ENCODE data around the gene XPO4. TPM values are rescaled to one million over a fixed set of nuclear protein-coding genes. Genes with fewer than 3 reads are reported as not detected.

Gene XPO4
- total RNA-seq, 1 donor from 2014 or later = 30.7 TPM

DNA sequence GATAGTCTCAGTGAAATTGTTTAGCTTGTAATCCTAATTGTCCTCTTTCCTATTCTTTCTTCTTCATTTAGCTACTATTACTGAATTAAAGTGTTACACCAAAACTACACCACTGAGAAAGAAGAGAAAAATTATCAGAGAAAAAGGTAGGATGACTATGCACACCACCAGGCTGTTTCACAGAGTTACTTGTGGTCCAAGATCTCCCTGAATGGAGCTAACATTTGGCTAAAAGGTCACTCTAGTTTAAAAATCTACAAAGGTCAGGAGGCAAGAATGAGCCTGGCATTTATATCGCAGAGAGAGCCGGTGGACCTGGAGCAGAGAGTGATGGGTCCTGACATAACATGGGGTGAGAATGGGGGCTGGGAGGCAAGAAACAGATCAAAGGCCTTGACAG is 91.7 kb downstream of the XPO4 start:
- intact Hi-C loops (cut with DNase I) = no loop called here
- DNase-seq (ENCODE audit: missing footprints) (peak; percentile 31), ATAC-seq (no peak)

DNA sequence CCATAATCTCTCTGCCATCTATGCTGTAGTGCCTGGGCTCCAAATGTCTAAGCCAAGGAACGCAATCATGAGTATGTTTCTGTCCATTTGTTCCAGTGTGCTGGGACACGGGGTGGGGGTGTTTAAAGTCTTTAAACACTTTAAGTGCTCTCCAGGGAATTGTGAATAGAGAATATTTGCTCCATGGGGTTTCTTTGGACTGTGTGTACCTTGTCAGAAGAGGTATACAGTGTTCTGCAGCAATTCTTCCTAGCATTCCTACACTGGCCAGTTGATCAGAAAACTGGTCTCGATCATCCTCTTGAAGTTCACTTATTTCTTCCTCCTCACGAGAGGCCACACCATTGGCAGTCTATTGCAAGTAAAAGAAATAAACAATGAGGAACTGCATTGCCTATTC is 93.7 kb downstream of the XPO4 start:
- no peak for DNase-seq (ENCODE audit: missing footprints)
- intact Hi-C loops (cut with DNase I) = no loop called here
- no peak for ATAC-seq

DNA sequence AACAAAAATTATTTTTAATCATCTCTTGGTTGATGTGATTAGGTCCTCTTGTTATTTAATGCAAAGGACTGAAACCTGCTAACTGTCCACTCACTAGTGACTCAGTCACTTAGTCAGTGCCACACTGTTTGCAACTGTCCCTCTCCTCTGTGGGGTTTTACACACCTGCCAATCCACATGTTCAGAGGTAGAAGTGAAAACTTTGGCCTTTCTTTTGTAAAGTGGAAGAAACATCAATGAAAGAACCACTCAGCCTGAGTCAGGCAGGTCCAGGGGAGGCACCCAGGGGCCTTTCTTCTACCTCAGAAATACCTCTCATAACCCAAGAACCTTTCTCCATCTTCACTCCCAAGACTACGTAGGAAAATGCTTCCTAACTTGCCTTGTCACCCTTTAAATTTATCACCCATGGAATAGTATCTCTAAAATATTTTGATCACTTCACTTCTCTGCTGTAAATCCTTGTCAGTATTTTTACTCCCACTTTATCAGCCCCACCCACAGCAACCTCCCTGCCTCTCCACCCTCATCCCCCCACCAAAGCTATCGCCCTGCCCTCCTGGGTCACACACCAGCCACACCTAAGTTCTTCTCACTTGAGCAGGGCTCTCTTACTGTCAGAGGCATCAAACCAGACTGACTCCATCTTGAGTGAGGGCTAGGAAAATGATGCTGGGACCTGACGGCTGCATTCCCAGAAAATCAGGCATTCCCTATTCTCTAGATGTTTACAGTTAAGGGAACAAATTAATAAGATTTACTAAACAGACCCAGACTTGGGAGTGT is 99.2 kb downstream of the XPO4 start:
- peak; percentile 22 for DNase-seq (ENCODE audit: missing footprints)
- intact Hi-C loops (cut with DNase I) = no loop called here
- ATAC-seq = no peak

DNA sequence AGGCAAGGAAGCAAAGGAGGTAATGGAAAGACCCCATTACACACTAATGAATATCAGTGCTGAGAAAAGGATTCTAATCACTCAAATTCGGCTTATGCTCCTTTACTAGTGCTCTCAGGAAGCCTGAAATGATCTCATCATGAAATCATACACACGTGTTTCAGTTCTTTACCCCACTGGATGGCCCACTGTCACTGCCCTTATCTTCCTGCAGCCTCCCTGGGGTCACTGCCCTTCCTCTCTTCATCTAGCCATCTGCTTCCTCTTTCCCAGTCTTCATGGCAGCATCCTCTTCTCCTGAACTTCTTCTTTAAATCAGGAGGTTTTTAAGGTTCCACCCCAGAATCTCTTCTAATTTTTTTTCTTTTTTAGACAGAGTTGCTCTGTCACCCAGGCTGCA is 100.8 kb downstream of the XPO4 start:
- no peak for ATAC-seq
- no peak for DNase-seq (ENCODE audit: missing footprints)

DNA sequence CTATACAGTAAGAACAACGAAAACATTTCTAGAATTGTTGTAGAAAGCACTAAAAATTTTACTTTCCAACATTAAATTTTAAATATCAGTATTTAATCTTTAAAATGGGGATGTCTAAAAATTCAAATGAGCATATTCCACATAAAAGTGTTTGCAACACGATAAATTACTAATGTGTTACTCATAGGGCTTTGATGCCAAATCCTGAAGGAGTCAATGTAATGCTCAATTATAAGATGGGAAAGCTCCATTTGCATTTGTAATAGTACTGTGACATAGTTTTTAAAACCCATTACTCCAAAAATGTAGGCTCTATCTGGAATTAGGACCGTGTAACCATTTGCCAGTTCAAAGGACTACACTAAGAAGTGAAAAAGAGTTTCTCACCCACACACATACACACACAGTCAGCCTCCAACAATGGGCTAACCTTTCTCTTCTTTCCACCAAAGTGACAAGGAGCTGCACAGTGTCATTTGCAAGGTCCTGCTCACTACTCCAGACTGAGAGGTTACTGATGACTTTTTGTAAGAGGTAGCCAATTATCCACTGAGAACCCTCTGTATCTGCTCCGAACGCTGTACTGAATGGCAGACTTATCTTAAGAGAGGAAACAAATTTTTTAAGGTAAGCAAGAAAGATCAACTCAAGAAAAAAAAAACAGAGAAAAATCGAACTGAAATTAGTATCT is 102.7 kb downstream of the XPO4 start:
- intact Hi-C loops (cut with DNase I) = no loop called here
- no peak for ATAC-seq
- no peak for DNase-seq (ENCODE audit: missing footprints)

More for the DNA sequence above, 100.8 kb downstream of the XPO4 start:
- intact Hi-C loops (cut with DNase I) = no loop called here

DNA sequence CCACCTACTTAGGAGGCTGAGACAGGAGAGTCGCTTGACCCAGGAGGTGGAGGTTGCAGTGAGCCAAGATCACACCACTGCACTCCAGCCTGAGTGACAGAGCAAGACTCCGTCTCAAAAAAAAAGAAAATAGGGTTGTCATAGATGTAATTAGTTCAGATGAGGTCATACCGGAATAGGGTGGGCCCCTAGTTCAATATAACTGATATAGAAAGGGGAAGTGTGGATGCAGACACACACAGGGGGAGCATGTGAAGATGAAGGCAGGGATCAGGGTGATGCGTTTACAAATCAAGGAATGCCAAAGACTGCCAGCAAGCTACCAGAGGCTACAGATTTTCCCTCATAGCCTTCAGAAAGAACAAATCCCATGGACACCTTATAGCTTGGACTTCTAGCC is 104.5 kb downstream of the XPO4 start:
- intact Hi-C loops (cut with DNase I) = no loop called here
- ATAC-seq (no peak), DNase-seq (ENCODE audit: missing footprints) (no peak)

DNA sequence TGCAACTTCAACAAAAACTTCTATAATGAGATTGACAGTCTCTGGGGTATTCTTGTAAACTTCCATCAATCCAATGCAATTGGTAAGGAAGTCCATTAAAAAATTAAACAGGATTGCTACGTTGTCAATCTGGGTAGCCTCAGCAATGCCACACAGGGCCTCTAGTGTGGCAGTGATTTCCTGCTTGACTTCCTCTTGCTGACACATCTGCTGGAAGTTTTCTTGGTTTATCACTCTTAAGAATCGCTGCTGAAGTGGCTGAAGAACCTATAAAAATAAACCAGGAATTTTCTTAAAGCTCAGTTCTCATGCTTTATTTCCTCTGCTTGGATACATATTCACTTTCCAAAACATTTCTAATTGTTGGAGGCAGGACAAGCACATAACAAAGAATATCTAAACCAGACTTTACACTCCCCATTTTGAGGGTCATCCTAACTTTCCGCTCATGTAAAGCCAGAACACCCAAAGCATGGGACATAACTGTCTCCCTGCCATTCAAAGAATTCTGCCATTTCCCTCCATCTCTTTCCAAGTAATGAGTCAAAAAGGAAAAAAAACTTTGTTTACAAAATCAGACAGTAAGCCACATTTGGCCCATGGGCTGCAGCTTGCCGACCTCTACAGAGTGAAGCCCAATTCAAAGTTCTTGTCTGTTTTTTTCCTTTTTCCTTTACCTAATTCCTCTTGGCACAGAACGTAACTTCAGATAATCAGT is 105.6 kb downstream of the XPO4 start:
- DNase-seq (ENCODE audit: missing footprints) = peak; percentile 50
- ATAC-seq = no peak
- intact Hi-C loops (cut with DNase I) = no loop called here

DNA sequence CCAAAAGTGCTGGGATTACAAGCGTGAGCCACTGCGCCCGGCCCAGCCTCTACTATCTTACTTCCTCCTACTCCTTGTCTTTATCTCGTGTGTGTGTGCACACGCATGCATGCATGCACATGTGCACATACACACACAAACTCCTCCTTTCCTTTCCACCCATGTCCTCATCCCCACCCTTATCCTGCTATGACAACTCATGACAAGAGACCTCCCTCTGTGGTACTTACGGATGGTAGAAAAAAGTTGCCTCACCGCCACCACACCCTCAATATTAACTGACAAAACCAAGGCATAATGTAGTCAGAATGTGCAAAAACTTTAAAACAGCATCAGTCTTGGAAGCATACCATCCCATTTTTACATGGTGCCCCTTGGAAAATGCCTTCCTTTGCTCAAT is 112.9 kb downstream of the XPO4 start:
- intact Hi-C loops (cut with DNase I) = no loop called here
- DNase-seq (ENCODE audit: missing footprints) (no peak), ATAC-seq (no peak)

DNA sequence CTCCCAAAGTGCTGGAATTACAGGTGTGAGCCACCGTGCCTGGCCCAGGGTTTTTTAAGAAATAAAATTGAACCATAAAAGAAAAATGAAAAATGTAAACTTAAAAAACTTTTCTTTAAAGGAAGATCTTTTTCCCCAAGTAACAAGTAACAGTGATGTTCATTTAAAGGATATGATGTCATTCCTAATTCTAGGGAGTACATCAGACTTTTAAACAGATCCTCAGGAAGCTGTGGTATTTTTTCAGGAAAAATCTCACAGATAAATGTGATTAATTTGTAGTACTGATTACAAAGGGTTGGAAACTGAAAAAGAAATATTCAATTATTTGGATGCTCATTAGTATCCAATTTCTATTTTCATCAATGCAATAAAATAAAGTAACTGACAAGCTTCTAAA is 114.2 kb downstream of the XPO4 start:
- intact Hi-C loops (cut with DNase I) = no loop called here
- no peak for ATAC-seq
- DNase-seq (ENCODE audit: missing footprints) = no peak

DNA sequence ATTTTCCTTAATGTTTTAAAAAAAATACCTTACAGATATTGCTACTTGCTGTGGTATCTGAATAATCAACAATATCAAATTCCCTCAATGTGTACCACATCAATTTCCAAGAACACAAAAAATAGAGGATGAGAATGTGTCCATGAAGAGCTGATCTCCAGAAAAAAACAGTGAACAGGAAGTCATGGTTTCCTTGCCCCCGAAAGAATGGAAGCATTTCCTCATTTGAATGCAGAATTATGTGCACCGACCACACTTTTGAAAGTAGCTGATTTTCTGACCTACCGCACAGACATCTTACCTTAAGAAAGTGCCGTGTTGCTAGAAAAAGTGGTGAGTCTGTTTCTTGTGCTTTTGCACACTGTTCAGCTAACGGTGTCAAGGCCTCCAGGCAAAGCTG is 115.4 kb downstream of the XPO4 start:
- intact Hi-C loops (cut with DNase I) = no loop called here
- DNase-seq (ENCODE audit: missing footprints) (no peak), ATAC-seq (no peak)

DNA sequence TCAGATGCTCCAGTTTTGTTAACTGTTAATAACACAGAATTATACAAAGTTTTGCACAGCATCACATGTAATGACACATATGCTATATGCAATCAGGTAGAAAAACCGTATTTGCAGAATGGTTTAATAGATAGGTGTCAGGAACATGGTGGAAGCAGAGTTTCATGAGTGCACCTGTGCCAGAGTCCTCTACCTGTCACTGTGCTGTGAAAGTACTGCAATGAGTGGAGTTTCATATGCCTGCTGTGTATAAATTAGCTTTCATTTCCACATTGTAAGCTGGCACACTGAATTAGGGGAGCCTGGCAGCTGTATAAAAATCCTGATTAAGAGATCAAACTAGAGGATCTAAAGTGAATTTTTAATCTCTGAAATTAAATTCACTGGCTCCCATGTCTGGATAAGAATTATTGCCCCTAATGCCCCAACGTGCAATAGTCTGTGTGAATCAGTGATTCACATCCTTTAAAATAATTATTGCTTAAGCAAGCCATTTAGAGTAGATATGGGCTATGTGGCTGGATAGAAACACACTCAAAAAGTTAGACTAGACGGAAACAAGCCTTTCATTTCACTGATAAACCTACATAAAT is 120.3 kb downstream of the XPO4 start:
- intact Hi-C loops (cut with DNase I) = no loop called here
- ATAC-seq = no peak
- no peak for DNase-seq (ENCODE audit: missing footprints)

DNA sequence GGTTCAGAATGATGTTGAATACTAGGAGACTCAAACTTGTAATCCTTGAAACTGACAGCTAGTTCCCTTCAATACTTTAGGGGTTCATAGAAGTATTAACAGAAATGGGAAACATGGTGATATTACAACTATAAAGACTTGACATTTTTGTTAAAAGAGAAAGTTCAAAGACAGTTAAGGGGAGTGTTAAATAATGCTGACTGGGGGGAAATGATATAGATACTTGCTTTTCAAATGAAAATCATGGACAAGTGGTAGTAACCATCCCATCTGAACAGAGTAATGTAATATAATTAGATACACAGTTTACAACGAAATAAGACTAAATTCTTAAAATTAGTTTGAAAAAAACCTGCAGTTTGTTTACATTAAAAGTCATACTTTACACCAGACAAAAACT is 122.2 kb downstream of the XPO4 start:
- ATAC-seq (no peak), DNase-seq (ENCODE audit: missing footprints) (no peak)
- intact Hi-C loops (cut with DNase I) = no loop called here

DNA sequence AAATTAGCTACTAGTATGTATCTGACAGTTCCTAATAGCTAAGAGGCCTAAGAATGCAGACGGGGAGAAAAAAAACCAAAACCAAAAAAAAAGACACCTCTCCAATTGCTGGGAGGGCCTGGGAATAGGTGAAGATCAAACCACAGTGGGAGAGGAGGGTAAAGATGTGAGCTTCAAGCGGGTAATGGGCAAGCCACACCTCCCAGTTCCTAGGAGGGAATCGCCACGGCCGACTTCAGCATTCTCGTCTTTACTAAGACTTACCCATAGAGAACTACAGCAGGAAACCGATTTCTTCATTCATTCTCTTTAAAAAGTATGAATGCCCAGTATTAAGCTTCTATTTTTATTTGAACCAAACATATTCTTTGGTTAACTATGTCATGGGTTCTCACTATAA is 123.1 kb downstream of the XPO4 start:
- intact Hi-C loops (cut with DNase I) = no loop called here
- ATAC-seq = no peak
- DNase-seq (ENCODE audit: missing footprints) = no peak

DNA sequence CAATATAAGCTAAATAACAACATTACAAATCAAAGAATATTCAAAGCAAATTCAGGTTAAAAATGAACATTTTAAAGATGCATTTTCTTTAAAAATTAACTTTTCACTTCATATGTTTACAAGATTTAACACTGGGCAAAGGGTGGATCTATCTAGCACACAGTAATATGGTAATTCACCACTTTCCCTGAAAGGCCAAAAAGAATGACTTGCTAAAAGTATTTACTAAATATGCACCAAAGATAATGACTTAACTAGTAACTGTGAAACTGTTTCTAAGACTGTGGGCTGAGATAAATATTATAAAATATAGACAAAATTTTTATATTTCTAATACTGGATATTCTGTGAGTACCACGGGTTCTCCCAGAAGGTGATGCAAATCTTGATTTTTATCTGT is 124.2 kb downstream of the XPO4 start:
- intact Hi-C loops (cut with DNase I) = no loop called here
- no peak for DNase-seq (ENCODE audit: missing footprints)
- no peak for ATAC-seq

DNA sequence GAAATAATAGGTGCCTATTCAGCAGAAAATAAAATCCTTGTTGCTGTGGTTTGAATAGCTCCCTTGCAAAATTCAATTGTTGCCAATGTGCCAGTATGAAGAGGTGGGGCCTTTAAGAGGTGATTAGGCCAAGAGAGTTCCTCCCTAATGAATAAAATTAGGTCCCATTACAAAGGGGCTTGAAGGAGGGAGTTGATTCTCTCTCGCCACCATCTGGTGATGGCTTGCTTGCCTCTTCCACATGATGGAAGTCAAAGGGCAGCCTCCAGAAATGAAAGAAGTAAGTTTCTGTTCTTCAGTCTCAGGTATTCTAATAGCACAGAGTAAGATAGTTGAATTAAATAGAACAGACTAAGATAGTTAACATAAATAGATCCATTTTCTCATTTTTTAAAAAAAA is 125.8 kb downstream of the XPO4 start:
- DNase-seq (ENCODE audit: missing footprints) (no peak), ATAC-seq (no peak)
- intact Hi-C loops (cut with DNase I) = no loop called here

DNA sequence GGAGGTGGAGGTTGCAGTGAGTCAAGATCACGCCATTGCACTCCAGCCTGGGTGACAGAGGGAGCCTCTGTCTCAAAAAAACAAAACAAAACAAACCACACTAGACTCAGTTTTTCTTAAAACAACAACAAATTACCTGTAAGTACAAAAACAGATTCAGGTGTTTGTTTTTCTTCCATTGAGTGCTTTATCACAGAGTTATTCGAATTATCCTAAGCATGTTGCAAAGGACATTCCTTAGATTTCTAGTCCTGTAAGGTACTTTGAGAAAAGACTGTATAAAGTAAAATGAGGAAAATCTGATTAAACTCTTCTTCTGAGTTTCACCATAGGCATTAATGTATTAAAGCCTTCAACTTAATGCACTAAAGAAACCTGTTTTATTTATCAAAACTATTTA is 126.6 kb downstream of the XPO4 start:
- ATAC-seq (no peak), DNase-seq (ENCODE audit: missing footprints) (no peak)
- intact Hi-C loops (cut with DNase I) = no loop called here

DNA sequence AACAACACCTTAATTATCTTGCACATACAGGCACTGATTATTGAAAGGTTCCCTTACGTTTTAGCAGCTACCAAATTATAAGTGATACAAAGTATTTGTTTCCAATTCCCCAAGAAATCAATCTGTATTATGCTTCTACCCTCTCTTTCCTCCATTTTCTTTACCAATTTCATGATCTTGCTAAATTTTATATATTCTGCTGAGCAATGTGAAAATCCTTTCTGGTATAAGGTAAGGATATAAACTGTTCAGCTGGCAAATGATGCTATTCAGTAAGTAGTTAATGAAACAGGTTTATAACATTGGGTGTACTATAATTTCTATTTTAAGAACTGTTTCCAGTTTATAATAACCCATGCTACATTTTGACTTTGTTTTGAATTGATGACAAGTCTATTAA is 127.8 kb downstream of the XPO4 start:
- no peak for ATAC-seq
- intact Hi-C loops (cut with DNase I) = loop anchor here (5.0 kb wide), 2 partner anchors 53 to 62 kb away; no protein-coding TSS in a partner anchor

DNA sequence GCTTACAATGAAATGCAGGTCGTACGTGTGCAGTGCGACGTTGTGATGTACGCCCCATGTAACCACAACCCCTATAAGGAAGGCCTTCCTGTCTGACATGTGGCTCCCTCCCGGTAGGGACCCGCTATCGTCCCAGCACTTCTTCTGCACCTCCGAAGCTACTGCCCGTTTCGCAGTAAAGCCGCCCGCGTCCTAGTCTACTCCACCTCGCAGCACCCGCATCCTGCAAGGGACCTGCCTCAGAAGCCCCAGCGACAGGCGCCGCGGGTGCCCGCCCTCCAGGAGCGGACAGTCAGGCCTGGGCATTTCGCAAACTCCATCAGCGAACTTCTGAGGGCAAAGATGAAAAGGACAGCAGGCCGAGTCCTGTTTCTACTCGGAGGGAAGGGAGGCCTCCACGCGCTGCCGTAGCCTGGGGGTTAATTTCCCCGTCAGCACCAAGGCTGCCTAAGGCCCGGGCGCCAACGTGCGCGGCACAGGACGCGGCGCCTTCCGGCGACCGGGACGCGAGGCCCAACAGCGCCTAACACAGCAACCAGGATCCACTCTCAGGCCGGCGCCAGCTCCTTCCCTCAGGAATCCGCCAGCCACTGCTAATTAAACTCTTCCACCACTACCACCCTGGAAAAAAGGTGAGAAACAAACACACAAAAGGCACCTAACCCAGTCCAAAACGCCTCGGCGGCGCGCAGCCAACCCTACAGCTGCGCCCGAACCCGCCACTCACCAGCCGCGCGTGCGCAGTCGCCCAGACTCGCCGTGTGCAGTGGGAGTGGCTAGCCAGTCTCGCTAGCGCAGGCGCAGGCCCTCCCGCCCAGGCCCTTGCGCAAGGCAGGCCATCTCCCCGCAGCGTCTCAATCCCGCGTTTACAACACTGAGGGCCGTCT is 129.1 kb downstream of the XPO4 start, which contains the start of gene EEF1AKMT1:
TSS of gene EEF1AKMT1 (minus strand) at position 768 of the 887 bp plus-strand sequence. CDS start 16,363 bp downstream, outside the sequence.
- peak; percentile 99 for ATAC-seq
- peak; percentile 98 for DNase-seq (ENCODE audit: missing footprints)
- intact Hi-C loops (cut with DNase I) = loop anchor here (5.0 kb wide), 2 partner anchors 54 to 61 kb away; no protein-coding TSS in a partner anchor

More for the DNA sequence above, 127.8 kb downstream of the XPO4 start:
- no peak for DNase-seq (ENCODE audit: missing footprints)
